Measurements from ENCODE around the gene TLR10.
"Not testable (repeated sequence)": the region's sequence is repeated elsewhere in the genome, so short reads cannot be mapped to it uniquely, and the experiment has no call there.

DNA sequence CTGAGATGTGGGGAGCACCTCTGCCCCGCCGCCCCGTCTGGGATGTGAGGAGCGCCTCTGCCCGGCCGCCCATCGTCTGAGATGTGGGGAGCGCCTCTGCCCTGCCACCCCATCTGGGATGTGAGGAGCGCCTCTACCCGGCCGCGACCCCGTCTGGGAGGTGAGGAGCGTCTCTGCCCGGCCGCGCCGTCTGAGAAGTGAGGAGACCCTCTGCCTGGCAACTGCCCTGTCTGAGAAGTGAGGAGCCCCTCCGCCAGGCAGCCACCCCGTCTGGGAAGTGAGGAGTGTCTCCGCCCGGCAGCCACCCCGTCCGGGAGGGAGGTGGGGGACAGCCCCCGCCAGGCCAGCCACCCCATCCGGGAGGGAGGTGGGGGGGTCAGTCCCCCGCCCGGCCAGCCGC, 24.7 kb upstream of the TLR10 start:
- TF ChIP-seq, protein P1, sequence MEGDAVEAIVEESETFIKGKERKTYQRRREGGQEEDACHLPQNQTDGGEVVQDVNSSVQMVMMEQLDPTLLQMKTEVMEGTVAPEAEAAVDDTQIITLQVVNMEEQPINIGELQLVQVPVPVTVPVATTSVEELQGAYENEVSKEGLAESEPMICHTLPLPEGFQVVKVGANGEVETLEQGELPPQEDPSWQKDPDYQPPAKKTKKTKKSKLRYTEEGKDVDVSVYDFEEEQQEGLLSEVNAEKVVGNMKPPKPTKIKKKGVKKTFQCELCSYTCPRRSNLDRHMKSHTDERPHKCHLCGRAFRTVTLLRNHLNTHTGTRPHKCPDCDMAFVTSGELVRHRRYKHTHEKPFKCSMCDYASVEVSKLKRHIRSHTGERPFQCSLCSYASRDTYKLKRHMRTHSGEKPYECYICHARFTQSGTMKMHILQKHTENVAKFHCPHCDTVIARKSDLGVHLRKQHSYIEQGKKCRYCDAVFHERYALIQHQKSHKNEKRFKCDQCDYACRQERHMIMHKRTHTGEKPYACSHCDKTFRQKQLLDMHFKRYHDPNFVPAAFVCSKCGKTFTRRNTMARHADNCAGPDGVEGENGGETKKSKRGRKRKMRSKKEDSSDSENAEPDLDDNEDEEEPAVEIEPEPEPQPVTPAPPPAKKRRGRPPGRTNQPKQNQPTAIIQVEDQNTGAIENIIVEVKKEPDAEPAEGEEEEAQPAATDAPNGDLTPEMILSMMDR (IDR thresholded peaks at IDR 0.05; ENCODE audit: borderline replicate concordance, extremely low read depth, low read length, poor library complexity, severe bottlenecking) = not testable (repeated sequence)
- not testable (repeated sequence) for TF ChIP-seq EZH2 (IDR thresholded peaks at IDR 0.05; ENCODE audit: borderline replicate concordance, low read depth, low read length, severe bottlenecking)
